CD4-positive, alpha-beta T cell treated with Interleukin-2 at 100 ng/mL for 4 hours (primary cell): ENCODE results near the gene RALBP1.
"Not testable (repeated sequence)": the region's sequence is repeated elsewhere in the genome, so short reads cannot be mapped to it uniquely, and the experiment has no call there.

Experiments
- DNase-seq: peaks from one replicate; pipeline ENCODE4 v3.0.0-alpha.2; 2020; ENCODE audit warnings: low spot score

Gene RALBP1

GRCh38 chr18:9454061-9454703 lies 21.1 kb upstream of the RALBP1 start:
- DNase-seq = no peak

DNA sequence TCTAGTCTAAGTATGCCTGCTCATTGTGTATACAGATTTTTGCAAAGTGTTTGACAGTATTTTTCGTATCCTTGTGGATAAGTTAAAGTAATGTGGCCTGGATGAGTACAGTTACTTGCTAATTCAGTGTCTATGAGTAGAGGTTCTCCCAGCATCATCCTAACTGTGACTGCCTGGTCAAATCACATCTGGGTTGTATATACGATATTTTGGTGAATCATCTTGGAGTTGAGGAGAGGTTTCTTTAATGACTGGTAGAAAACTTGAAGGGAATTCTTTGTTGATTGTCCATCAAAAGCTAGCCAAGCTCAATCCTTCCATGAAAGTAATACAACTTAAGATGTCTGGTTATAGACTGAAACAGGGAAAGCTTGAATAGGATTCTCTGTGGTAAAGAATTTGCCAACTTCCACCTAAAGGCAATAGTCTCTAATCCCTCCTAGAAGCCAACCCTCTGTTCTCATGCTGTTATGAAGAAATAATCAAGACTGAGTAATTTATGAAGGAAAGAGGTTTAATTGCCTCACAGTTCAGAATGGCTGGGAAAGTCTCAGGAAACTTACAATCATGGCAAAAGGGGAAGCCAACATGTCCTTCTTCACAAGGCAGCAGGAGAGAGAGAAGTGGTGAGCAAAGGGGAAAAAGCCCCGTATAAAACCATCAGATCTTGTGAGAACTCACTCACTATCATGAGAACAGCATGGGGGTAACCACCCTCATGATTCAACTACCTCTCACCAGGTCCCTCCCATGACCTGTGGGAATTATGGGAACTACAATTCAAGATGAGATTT lies 19.4 kb upstream of the RALBP1 start:
- no peak for DNase-seq

DNA sequence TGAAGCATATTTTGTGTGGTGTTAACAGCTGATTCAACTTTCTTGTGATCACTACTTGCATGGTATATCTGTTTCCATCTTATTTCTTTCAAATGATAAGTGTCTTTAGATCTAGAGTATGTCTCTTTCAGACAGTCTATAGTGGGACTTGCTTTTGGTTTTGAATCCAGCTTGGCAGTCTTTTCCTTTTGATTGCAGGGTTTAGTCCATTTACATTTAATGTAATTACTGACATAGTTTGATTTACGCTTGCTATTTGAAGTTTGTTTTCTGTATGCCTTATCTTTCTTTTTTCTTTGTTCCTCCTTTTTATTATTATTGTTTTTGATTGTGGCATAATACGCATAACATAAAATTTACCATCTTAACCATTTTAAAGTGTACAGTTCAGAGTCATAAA lies 9.2 kb upstream of the RALBP1 start:
- no peak for DNase-seq

DNA sequence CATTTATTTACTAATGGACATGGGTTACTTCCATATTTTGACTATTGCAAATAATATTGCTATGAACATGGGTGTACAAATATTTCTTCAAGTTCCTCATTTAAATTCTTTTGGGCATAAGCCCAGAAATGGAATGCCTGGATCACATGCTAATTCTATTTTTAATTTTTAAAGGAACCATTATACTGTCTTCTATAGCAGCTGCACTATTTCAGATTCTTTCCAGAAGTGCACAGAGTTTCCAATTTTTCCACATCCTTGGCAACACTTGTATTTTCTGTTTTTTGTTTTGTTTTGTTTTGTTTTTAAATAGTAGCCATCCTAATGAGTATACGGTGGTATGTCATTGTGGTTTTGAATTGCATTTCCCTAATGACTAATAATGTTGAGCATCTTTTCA lies 8.5 kb upstream of the RALBP1 start:
- DNase-seq = no peak

GRCh38 chr18:9468998-9469397 lies 6.3 kb upstream of the RALBP1 start:
- no peak for DNase-seq

DNA sequence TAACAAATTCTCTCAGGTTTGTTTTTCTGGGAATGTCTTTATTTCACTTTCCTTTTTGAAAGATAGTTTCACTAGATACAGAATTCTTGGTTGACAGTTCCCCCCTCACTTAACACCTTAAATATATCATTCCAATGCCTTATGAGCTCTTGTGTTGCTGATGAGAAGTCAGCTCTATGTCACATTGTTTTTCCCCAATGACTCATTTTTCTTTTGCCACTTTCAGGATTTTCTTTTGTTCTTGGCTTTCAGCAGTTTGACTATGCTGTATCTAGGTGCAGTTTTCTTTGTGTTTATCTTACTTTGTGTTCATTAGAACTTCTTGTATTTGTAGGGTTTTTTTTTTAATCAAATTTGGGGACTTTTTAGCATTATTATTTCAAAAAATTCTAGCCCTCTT lies 5.6 kb upstream of the RALBP1 start:
- DNase-seq = no peak

GRCh38 chr18:9474108-9474982 lies 968 bp upstream of the RALBP1 start:
- no peak for DNase-seq

GRCh38 chr18:9475643-9476591 lies 604 bp downstream of the RALBP1 start:
- DNase-seq = no peak

DNA sequence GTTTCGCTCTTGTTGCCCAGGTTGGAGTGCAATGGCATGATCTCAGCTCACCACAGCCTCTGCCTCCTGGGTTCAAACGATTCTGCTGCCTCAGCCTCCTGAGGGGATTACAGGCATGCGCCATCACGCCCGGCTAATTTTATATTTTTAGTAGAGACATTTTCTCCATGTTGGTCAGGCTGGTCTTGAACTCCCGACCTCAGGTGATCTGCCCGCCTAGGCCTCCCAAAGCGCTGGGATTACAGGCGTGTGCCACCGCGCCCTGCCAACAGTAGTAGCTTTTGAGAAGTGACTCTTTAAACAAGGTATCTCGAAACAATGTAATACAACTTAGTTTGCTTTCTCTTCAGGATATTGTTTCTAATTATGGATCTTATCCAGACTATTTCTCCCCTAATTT lies 1.6 kb downstream of the RALBP1 start:
- DNase-seq = not testable (repeated sequence)

- DNase-seq = no peak
Observed at GRCh38 chr18:9477509-9477908, 2.2 kb downstream of the RALBP1 start.

- no peak for DNase-seq
Observed at GRCh38 chr18:9478545-9478944, 3.2 kb downstream of the RALBP1 start.

GRCh38 chr18:9482790-9483189 lies 7.5 kb downstream of the RALBP1 start:
- DNase-seq = no peak

GRCh38 chr18:9483526-9483925 lies 8.2 kb downstream of the RALBP1 start:
- no peak for DNase-seq

- not testable (repeated sequence) for DNase-seq
Observed at GRCh38 chr18:9484856-9485255, 9.5 kb downstream of the RALBP1 start.

DNA sequence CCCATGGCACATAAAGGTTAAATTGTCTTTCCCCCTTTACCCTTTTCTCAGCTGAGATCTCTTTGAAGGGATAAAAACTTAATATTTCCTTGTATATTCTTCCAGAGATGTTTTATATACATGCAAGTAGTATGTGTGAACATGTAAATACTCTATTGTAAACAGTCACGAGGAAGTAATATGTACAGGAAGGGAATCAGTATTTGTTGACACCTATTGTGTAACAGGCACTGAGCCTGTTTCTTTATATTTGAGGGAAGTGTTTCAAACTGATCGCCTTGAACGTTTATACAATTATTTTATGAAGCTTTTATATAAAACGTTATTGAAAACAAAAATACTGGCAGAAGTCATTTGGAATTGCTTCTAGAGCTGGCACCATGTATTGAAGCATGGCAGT lies 13.2 kb downstream of the RALBP1 start:
- no peak for DNase-seq

GRCh38 chr18:9494778-9495331 lies 19.5 kb downstream of the RALBP1 start:
- DNase-seq = peak; percentile 4

GRCh38 chr18:9495465-9495864 lies 20.2 kb downstream of the RALBP1 start:
- no peak for DNase-seq

DNA sequence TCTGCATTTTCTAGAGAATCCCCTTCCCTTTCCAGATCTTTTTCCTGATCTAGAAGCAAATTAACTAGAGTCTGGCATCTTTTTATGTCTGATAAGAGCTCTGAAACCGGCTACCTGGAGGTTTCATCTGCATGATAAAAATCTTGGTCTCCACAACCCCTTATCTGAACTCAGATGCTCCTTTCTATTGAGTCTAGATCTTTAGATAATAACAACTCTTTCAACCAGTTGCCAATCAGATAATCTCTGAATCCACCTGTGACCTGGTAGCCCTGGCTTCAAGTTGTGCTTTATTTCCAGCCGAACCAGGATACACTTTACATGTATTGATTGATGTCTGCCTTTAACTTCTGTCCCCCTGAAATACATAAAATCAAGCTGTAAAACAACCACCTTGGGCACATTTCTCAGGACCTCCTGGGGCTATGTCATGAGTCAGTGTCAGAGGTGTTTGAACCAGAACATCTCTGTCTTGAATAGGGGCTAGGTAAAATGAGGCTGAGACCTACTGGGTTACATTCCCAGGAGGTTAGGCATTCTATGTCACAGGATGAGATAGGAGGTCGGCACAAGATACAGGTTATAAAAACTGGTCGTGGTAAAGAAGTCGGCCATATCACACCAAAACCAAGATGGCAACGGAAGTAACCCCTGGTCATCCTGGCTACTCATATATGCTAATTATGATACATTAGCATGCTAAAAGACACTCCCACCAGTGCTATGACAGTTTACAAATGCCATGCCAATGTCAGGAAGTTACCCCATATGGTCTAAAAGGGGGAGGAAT lies 20.8 kb downstream of the RALBP1 start:
- DNase-seq = no peak

GRCh38 chr18:9506046-9506792 lies 30.9 kb downstream of the RALBP1 start:
- DNase-seq = no peak
